ENCODE results near the gene CCDC93.

CCDC93 gene

GRCh38 chr2:118013724-118014491 is at the start of gene CCDC93:
Gene CCDC93, minus strand, starts transcription at chr2:118014070. Its CDS starts 75 bp downstream, at chr2:118013995.
- DNase-seq (ENCODE audit: low read depth in 2 of 2) = peak; percentile 68 to 70

- DNase-seq (ENCODE audit: low read depth in 2 of 2) = no peak
Measured at GRCh38 chr2:118062669-118063068, 48.8 kb upstream of the CCDC93 start.

GRCh38 chr2:118062048-118062447 is 48.2 kb upstream of the CCDC93 start:
- no peak for DNase-seq (ENCODE audit: low read depth in 2 of 2)

GRCh38 chr2:118061135-118061955 is 47.5 kb upstream of the CCDC93 start:
- no peak for DNase-seq (ENCODE audit: low read depth in 2 of 2)

GRCh38 chr2:118059919-118060478 is 46.1 kb upstream of the CCDC93 start:
- DNase-seq (ENCODE audit: low read depth in 2 of 2) = no peak

GRCh38 chr2:118058951-118059350 is 45.1 kb upstream of the CCDC93 start:
- no peak for DNase-seq (ENCODE audit: low read depth in 2 of 2)

- no peak for DNase-seq (ENCODE audit: low read depth in 2 of 2)
Measured at GRCh38 chr2:118056801-118057200, 42.9 kb upstream of the CCDC93 start.

- no peak for DNase-seq (ENCODE audit: low read depth in 2 of 2)
Measured at GRCh38 chr2:118056165-118056534, 42.3 kb upstream of the CCDC93 start.

GRCh38 chr2:118055512-118056164 is 41.8 kb upstream of the CCDC93 start:
- no peak for DNase-seq (ENCODE audit: low read depth in 2 of 2)

- no peak for DNase-seq (ENCODE audit: low read depth in 2 of 2)
Measured at GRCh38 chr2:118054213-118055008, 40.5 kb upstream of the CCDC93 start.

- no peak for DNase-seq (ENCODE audit: low read depth in 2 of 2)
Measured at GRCh38 chr2:118053681-118054080, 39.8 kb upstream of the CCDC93 start.

- no peak for DNase-seq (ENCODE audit: low read depth in 2 of 2)
Measured at GRCh38 chr2:118052474-118052873, 38.6 kb upstream of the CCDC93 start.

- no peak for DNase-seq (ENCODE audit: low read depth in 2 of 2)
Measured at GRCh38 chr2:118051826-118052358, 38.0 kb upstream of the CCDC93 start.

- no peak for DNase-seq (ENCODE audit: low read depth in 2 of 2)
Measured at GRCh38 chr2:118050974-118051373, 37.1 kb upstream of the CCDC93 start.

GRCh38 chr2:118050386-118050785 is 36.5 kb upstream of the CCDC93 start:
- no peak for DNase-seq (ENCODE audit: low read depth in 2 of 2)

- no peak for DNase-seq (ENCODE audit: low read depth in 2 of 2)
Measured at GRCh38 chr2:118049816-118050140, 35.9 kb upstream of the CCDC93 start.

- no peak for DNase-seq (ENCODE audit: low read depth in 2 of 2)
Measured at GRCh38 chr2:118049140-118049815, 35.4 kb upstream of the CCDC93 start.

- DNase-seq (ENCODE audit: low read depth in 2 of 2) = no peak
Measured at GRCh38 chr2:118048401-118048800, 34.5 kb upstream of the CCDC93 start.

- DNase-seq (ENCODE audit: low read depth in 2 of 2) = no peak
Measured at GRCh38 chr2:118047380-118047826, 33.5 kb upstream of the CCDC93 start.

- no peak for DNase-seq (ENCODE audit: low read depth in 2 of 2)
Measured at GRCh38 chr2:118046634-118047210, 32.9 kb upstream of the CCDC93 start.
